NCI-H1092 (cell line): ENCODE results near the gene LIX1L.
A peak's percentile ranks its signal among the peaks of the same experiment; 100 is the strongest.

Source experiments
- DNase-seq: peaks from one replicate; lab custom pipeline; 2025; lab: John Stamatoyannopoulos, UW

Gene LIX1L

DNA sequence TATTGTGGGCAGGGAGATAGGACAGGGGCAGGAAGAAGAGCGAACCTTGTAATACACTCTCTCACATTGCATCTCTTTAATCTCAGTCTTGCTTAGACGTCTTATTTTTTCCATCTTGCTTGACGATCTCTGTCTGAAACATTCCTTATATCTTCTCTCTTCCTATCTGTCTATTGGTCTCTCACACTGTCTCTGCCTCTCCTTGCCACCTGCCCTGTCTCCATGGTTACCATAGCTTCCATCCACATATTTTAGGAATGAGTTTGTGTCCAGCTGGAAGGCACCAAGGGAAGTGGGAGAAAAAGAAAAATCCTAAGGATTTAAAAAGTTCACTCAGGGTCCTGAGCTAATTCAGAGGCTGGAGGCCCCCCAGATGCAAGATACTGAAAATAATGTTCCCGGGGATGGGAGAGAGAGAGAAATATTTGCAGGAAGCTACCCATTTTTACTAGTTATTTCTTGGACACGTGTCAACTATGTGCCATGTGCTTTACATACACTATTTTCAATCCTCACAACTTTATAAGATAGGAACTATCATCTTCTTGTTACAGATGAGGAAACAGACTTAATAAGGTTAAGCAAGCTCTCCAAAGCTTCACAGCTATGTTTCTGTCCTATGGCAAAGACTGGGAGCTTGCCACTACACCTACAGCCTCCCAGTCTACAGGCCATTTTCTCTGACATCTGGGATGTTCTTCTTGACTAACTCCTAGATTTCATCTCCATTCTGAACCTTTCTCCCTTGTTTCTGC is 5.6 kb upstream of the LIX1L start:
- DNase-seq = no peak

GRCh38 chr1:145962157-145963102 is 4.6 kb upstream of the LIX1L start:
- no peak for DNase-seq

DNA sequence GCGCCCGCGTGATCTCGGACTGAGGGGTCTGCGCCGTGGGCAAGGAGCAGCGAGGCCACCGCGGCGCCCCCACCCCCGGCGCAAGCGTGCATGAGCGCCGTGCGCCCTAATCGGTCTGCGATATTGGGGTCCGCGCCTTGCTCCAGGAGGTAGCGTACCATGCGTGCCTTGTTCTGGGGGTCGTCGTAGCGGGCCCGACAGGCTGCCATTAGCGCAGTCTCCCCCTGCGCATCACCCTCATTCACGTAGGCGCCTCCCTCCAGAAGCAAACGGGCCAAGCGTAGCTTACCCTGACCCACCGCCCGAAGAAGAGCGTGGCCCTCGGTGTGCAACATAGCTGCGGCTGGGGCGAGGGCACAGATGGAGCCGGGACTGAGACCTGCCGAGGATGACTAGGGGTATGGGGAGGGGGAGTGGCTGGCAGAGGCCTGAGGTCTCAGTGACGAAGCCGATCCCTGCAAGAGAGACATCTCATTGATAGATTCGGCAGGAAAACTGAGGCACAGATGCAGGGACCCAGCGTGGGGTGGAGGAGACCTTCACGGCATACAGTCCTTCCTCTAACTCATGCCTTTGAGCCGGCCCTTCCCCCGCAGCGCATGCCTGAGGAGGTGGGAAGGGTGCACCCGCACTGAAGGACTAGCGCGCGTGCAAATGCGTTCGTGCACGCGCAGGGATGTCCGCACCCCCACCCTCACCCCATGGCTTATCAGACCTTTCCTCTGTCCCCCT is 3.8 kb upstream of the LIX1L start:
- DNase-seq = no peak

DNA sequence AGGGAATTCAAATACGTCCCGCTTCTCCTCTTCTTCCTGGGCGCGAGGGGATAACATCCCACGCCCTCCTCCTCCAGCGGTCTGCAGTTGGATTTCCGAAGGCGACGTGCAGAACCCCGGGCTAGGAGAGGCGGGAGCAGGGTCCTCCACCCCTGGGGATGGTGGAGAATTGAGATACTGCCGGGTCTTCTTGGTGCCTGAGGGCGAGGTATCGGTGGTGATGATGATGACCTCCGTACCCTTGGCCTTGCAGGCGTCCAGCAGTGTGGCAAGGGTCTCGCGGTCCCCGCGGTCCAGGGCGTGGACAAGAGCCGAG is 3.2 kb upstream of the LIX1L start:
- no peak for DNase-seq

GRCh38 chr1:145960468-145961108 is 2.8 kb upstream of the LIX1L start:
- peak; percentile 80 for DNase-seq

DNA sequence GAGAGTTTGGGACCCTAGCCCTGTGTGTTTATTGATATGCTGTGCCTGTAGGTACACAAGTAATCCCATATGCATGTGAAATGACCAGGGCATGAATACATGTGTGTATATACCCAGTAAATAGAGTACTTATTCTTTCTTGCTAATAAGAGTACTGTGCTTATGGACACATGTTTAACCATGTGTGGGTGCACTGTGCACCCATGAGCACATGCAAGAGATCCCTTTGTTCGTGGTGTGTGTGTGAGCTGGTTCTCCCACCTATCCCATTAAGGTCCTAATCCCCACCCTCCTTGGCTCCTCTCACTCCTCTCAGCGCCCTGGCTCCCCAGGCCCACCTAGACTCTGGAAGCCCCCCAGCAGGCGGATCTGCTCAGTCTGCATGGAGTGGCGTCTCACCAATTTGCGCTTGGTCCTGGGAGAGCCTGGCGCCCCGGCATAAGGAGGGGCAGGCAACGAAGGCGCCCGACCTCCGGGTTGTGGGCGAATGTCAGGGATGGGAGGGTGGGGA is 2.2 kb upstream of the LIX1L start:
- no peak for DNase-seq

GRCh38 chr1:145959333-145959732 is 1.5 kb upstream of the LIX1L start:
- DNase-seq = no peak

DNA sequence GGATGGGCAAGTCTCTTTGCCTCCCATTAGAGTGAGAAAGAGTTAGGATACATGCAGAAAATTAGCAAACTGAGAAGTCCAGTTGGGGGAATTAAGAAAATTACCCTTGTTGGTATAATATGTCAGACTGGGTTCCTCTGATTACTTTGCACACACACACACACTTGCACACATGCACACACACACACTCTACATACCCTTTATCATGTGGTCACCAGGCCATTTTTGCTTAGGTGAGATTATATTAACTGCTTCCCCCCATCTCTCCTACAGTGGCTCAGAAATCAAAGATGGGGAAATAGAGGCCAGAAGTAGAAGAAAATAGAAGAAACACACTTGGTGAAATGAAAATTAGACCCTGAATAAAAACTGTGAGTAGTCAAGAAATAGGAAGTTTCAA is 917 bp upstream of the LIX1L start:
- no peak for DNase-seq

DNA sequence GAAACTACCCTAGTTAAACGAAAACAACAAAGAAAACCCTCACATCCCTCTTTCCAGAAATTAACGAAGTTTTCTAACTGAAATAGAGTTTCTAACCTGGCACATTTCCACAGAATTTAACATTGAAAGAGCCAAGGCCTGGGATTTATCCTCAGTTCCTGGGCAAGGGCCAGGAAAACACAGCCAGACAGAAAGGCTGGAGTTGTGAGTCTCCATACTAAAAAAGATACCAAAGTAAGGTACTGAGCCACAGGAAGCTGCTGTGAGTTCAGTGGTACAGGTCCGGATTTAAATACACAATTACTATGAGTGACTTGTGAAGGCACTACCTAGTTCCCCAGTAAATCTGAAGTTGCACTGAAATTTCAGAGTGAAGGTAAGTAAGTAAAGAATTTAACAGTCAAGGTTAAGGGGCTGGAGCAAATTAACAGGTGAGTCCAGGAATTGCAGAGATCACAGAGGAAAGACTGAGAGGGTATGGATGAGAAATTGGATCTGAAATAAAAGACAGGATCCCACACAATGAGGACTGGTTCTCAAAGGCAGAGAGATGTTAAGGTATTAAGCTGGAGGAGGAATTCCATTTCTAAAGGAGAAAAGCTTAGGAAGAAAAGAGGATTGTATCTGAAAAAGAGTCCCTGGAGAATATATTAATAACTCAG is 905 bp downstream of the LIX1L start:
- DNase-seq = no peak

GRCh38 chr1:145956361-145956760 is 1.5 kb downstream of the LIX1L start:
- DNase-seq = no peak

DNA sequence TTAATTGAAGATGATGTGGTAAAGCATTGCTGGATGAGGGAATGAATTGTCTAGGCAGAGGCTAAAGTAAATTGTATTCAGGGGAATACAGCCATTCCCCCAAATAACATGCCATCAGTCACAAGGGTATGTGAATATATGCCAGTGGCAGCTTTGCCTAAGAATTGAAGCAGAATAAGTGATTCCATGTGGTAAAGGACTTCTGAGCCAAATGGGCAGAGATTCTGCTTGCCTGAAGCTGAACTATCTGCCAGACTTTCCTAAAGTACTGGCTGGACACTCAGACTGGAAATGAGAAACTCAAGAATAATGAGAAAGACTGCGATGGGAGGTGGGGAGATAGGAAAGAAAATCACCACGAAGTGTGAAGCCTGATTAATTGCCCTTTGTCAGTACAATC is 2.4 kb downstream of the LIX1L start:
- no peak for DNase-seq

DNA sequence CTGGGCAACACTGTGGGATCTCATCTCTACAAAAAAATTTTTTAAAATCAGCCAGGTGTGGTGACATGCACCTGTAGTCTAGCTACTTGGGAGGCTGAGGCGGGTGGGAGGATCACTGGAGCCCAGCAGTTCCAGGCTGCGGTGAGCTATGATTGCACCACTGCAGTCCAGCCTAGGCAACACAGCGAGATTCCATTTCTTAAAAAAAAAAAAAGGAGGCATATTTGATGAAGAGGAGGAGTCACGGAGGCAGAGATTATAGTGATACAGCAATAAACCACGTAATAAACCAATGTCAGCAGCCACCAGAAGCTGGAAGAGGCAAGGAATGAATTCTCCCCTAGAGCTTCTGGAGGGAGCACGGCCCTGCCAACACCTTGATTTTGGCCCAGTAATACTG is 4.0 kb downstream of the LIX1L start:
- DNase-seq = no peak

GRCh38 chr1:145952903-145953302 is 4.9 kb downstream of the LIX1L start:
- DNase-seq = no peak

GRCh38 chr1:145951526-145951925 is 6.3 kb downstream of the LIX1L start:
- no peak for DNase-seq

DNA sequence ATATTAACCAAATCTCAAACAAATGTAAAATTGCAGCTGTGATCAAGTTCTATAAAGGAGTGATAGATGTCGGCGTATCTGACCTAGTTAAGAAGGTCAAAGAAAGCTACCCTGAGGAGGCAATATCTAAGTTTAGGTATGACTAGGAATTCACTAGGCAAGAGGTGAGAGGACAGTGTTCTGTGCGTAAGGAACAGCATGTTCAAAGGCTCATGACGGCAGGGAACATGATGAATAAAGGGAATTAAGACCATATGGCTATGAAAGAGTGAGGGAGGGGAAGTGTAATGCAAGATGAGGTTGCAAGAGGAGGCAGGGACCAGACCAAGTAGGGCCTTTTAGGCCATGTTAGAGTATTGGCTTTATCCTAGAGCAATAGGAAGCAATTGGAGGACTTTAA is 8.6 kb downstream of the LIX1L start:
- no peak for DNase-seq

GRCh38 chr1:145947551-145947950 is 10.3 kb downstream of the LIX1L start:
- DNase-seq = no peak

GRCh38 chr1:145946477-145946986 is 11.3 kb downstream of the LIX1L start:
- DNase-seq = no peak

GRCh38 chr1:145944532-145944931 is 13.3 kb downstream of the LIX1L start:
- no peak for DNase-seq

DNA sequence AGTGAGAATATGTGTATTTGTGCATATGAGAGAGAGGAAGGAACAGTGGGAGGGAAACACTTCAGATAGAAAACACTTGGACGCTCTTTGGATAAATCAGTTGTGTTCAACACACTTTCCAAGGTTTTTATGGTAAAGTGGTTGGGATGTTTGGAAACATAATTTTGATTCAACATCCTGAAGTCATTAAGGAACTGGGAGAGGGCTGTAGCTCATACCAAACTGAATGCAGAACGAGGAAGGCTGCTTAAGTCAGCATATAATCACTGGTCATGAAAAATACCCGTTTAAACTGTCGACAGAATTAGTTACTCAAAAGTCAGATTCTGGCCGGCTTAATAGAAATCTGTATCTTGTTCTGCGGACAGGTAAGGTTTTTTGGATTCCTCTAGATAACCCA is 14.9 kb downstream of the LIX1L start:
- DNase-seq = no peak

DNA sequence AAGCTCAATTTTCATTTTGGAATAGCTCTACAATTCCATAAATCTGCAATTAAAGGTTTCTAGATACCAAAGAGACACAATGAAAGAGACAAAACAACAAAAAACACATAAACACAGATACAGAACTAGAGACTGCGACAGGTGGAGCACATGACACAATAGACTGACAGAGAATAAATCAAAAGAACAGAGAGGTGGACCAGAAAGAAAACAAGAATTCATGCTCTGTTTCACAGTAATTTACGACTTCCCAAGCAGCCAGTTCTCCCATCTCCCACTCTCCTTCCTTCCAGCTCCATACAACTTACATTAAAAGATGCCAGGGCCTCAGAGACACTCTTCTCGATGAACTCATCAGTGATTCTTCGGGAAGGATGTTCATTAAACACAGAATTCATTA is 15.4 kb downstream of the LIX1L start:
- no peak for DNase-seq

DNA sequence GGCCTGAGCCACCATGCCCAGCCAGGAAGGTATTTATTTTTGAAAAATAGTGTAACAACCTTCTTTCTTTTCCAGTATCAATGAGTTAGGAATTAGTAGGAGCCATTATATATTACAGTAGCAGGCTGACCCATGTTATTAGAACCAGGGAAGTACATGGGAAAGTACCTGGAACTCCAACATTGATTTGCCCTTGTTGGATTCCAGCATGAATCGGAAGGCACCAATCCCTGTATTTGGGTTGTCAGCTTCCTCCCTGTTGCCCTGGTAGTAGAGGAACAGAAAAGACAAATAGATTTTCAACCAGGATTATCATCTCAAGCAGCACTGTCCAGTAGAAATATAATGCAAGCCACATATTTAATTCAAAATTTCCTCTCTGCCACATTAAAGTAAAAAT is 20.4 kb downstream of the LIX1L start:
- no peak for DNase-seq
